Immature natural killer cell (primary cell): ENCODE results near the gene RELN. TPM values are rescaled to one million over a fixed set of nuclear protein-coding genes. Genes with fewer than 3 reads are reported as not detected.
"Not testable (repeated sequence)": the region's sequence is repeated elsewhere in the genome, so short reads cannot be mapped to it uniquely, and the experiment has no call there.

ENCODE experiments used
- DNase-seq, 3 donors: peaks; one replicate each; pipeline ENCODE4 v3.0.0; 2022; ENCODE audit warnings: mixed read lengths in 1 of 3
- H3K27ac Mint-ChIP-seq, 6 donors: one replicate each; pipeline ENCODE4 v1.8.0; 2020; ENCODE audit warnings: mixed read lengths in 6 of 6, mild to moderate bottlenecking in 5 of 6, inconsistent platforms in 4 of 6, moderate library complexity in 3 of 6
- H3K27me3 Mint-ChIP-seq, 3 donors: one replicate each; pipeline ENCODE4 v1.8.0; 2020 to 2021; ENCODE audit warnings: low read depth in 3 of 3, mild to moderate bottlenecking in 3 of 3, mixed read lengths in 3 of 3, moderate library complexity in 3 of 3, inconsistent platforms in 1 of 3
- H3K36me3 Mint-ChIP-seq, 3 donors: one replicate each; pipeline ENCODE4 v1.8.0; 2020; ENCODE audit warnings: mixed read lengths in 3 of 3, inconsistent platforms in 2 of 3, mild to moderate bottlenecking in 2 of 3
- H3K4me1 Mint-ChIP-seq, 2 donors: one replicate each; pipeline ENCODE4 v1.8.0; 2020; ENCODE audit warnings: inconsistent platforms in 2 of 2, mild to moderate bottlenecking in 2 of 2, mixed read lengths in 2 of 2, moderate library complexity in 1 of 2
- H3K4me3 Mint-ChIP-seq, 5 donors: one replicate each; pipeline ENCODE4 v1.8.0; 2020; ENCODE audit warnings: mild to moderate bottlenecking in 5 of 5, mixed read lengths in 5 of 5, inconsistent platforms in 3 of 5, moderate library complexity in 3 of 5
- H3K9me3 Mint-ChIP-seq, 6 donors: one replicate each; pipeline ENCODE4 v1.8.0; 2020; ENCODE audit warnings: mild to moderate bottlenecking in 6 of 6, mixed read lengths in 6 of 6, inconsistent platforms in 4 of 6, moderate library complexity in 3 of 6
- polyA plus RNA-seq, 3 donors: library from polyadenylated mRNA; unstranded; fragments of 300-500 nt; fragmentation: Illumina TruSeq; gene quantifications; one replicate each; pipeline ENCODE4 v1.2.3, GENCODE V29; 2021

RELN gene
- polyA plus RNA-seq, 3 donors from 2014 or later: not detected

DNA sequence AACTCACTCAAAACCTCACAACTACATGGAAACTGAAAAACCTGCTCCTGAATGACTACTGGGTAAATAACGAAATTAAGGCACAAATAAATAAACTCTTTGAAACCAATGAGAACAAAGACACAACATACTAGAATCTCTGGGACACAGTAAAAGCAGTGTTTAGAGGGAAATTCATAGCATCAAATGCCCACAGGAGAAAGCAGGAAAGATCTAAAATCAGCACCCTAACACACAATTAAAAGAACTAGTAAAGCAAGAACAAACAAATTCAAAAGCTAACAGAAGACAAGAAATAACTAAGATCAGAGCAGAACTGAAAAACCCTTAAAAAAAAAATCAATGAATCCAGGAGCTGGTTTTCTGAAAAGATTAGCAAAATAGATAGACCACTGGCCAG is 202.4 kb downstream of the RELN start:
- not testable (repeated sequence) for H3K36me3 Mint-ChIP-seq, H3K27me3 Mint-ChIP-seq, H3K4me1 Mint-ChIP-seq, H3K27ac Mint-ChIP-seq, H3K4me3 Mint-ChIP-seq, DNase-seq
- peaks cover 2 to 11% (median 6%) of the 10 kb centered on the region in 6 donors for H3K9me3 Mint-ChIP-seq

DNA sequence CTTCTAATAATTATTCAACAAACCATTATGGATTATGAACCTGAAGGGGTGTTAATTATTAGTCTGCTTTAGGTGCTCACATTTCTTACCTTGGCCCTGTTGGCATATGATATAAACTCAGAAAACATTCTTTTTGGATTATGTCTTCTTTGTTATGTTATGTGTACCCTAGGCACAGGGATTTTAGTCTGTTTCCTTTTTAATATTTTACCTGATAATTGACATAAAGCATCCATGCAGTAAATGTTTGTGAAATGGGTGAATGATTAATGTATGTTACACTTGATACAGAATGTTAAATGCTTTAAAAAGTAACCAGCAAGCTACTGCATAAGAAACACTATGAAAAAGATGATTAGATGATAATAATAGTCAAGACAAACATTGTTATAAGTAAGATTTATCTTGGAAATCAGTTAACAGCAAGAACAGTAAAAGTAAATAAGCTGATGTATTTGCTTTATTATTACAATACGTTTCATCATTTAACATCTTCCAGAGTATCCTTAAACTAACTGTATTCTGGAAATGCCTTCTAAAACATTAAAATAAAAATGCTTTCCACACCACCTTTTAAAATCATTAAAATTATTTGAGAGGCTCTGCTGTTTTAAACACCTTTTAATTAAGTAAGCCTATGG is 204.7 kb downstream of the RELN start:
- Mint-ChIP-seq H3K4me3 (no peak overlapping the region), H3K9me3 (peaks cover 0 to 9% (median 4%) of the 10 kb centered on the region in 6 donors), H3K27me3 (peaks cover 2 to 4% (median 2%) of the 10 kb centered on the region in 3 donors), H3K27ac (no peak overlapping the region), H3K36me3 (no peaks in the 10 kb centered on the region), H3K4me1 (no peaks in the 10 kb centered on the region)
- no peak for DNase-seq

DNA sequence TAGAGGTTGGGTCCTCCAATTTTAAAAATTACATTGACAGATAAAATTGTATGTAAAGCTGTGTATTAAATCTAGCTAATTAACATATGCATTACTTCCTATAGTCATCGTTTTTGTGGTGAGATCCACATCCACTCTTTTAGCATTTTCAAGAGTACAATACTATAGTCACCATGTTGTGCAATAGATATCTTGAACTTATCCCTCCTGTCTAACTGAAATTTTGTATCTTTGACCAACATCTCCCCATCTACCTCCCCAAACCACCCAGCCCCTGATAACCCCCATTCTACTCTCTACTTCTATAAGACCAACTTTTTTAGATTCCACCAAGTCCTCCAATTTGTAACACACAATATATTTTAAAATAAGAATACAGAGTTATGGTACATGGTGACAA is 208.0 kb downstream of the RELN start:
- Mint-ChIP-seq H3K4me1 (no peaks in the 10 kb centered on the region), H3K36me3 (no peaks in the 10 kb centered on the region)

DNA sequence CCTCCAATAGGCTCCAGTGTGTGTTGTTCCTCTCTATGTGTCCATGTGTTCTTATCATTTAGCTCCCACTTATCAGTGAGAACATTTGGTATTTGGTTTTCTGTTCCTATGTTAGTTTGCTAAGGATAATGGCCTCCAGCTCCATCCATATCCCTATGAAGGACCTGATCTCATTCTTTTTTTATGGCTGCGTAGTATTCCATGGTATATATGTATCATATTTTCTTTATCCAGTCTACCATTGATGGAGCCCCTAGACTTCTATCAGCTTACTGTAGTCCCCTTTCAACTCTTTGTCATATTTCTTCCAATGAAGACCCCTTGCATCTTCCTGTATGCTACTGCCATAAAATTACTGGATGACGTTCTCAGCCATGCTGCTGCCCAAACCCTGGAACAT is 208.9 kb downstream of the RELN start:
- H3K36me3 Mint-ChIP-seq, H3K4me3 Mint-ChIP-seq, H3K4me1 Mint-ChIP-seq, H3K27ac Mint-ChIP-seq, DNase-seq, H3K9me3 Mint-ChIP-seq, H3K27me3 Mint-ChIP-seq: not testable (repeated sequence)

More for the DNA sequence above, 208.0 kb downstream of the RELN start:
- no peak for DNase-seq
- peaks cover 0 to 2% (median 1%) of the 10 kb centered on the region in 6 donors for H3K9me3 Mint-ChIP-seq
- peaks cover 0 to 2% (median 0%) of the 10 kb centered on the region in 3 donors for H3K27me3 Mint-ChIP-seq
- no peak overlapping the region for H3K4me3 Mint-ChIP-seq
- H3K27ac Mint-ChIP-seq: no peak overlapping the region

DNA sequence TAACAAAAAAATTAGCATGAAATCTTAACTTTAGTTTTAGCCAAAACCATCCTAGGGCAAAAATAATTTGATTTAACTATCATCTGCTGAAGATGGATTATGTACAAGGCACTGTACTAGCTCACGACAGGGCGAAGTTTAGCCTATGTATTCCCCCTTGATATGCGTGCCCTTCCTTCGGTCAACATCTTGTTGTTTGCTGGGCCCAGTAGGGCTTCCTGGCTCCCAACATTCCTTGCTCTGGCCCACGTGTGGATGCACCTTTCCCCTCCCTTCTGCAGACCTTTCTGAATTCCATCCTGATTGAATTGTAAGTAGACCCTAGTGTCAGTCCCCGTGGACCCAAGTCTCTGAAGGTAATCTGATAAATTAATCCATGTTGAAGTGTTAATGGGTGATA is 212.0 kb downstream of the RELN start:
- Mint-ChIP-seq H3K36me3 (peaks cover 0 to 3% (median 0%) of the 10 kb centered on the region in 3 donors), H3K27me3 (peaks cover 0 to 1% (median 0%) of the 10 kb centered on the region in 3 donors), H3K4me1 (no peaks in the 10 kb centered on the region), H3K4me3 (no peak overlapping the region), H3K9me3 (peaks cover 0 to 6% (median 1%) of the 10 kb centered on the region in 6 donors), H3K27ac (no peak overlapping the region)
- no peak for DNase-seq

DNA sequence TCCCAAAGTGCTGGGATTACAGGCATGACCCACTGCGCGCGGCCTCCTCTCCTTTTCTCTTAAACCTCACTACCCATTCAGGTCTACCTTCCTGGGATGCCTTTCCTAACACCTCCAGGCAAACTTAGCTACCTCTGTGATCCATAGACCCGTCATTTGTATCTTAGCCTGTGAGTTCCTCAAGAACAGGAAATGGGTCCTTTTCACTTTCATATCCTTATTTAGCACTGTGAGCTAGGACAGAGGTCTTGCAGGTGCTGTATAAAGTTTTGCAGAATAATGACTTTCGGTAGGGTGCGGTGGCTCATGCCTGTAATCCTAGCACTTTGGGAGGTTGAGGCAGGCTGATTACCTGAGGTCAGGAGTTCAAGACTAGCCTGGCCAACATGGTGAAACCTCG is 215.7 kb downstream of the RELN start:
- H3K4me1 Mint-ChIP-seq: no peaks in the 10 kb centered on the region
- DNase-seq: no peak
- H3K4me3 Mint-ChIP-seq: no peak overlapping the region
- peaks cover 0 to 8% (median 2%) of the 10 kb centered on the region in 6 donors for H3K9me3 Mint-ChIP-seq
- H3K27me3 Mint-ChIP-seq: peaks cover 0 to 1% (median 1%) of the 10 kb centered on the region in 3 donors
- H3K36me3 Mint-ChIP-seq: peaks cover 0 to 6% (median 0%) of the 10 kb centered on the region in 3 donors
- H3K27ac Mint-ChIP-seq: no peak overlapping the region

DNA sequence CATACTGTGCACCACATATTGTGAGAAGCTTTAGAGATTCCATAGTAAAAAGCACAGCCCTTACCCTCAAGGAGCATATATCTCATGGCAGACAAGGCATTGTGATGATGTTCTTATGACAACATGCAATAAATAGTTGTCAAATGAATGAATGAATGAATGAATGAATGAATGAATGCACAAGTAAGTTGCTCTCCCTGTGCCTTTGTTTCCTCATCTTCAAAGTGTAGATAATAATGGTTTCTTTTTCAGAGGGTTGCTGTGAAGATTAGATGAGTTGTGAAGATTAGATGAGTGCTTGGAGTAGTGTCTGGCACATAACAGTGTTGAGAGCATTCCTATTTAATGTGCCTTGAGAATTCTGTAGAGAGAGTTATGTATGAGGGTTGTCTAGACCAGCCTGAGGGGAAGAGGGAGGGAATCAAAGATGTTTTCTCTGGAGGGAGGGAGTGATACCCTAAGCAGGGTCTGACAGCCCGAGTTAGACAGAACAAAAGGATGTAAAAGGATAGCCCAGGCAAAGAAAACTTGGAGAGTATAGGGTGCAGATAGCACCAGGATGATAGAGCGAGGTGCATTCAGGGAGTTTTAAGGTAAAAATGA is 217.2 kb downstream of the RELN start:
- Mint-ChIP-seq H3K27ac (no peak overlapping the region), H3K4me3 (no peak overlapping the region), H3K9me3 (peaks cover 0 to 8% (median 2%) of the 10 kb centered on the region in 6 donors)

DNA sequence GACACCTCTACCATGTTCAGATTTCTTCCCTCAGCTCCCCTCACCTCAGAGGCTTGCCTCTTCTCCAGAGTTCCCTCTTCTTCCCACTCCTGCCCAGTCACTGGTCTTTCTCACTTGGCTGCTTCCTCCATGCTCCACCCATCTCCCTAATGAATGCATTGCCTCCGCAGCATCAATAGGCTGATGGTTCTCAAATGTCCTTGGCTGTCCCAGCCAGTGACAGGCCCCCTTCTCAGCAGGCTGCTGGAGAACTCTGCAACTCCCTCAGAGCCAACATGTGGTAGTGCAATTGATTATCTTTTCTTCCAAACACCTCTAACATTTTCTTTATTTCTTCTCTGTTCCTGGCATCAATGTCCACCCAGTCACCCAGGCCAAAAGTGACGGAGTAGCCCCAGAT is 218.2 kb downstream of the RELN start:
- H3K27ac Mint-ChIP-seq: no peak overlapping the region
- no peaks in the 10 kb centered on the region for H3K4me1 Mint-ChIP-seq
- peaks cover 0 to 6% (median 0%) of the 10 kb centered on the region in 3 donors for H3K36me3 Mint-ChIP-seq
- no peak overlapping the region for H3K4me3 Mint-ChIP-seq
- no peak for DNase-seq
- peaks cover 0 to 1% (median 1%) of the 10 kb centered on the region in 3 donors for H3K27me3 Mint-ChIP-seq
- peaks cover 0 to 8% (median 2%) of the 10 kb centered on the region in 6 donors for H3K9me3 Mint-ChIP-seq

More for the DNA sequence above, 217.2 kb downstream of the RELN start:
- DNase-seq: no peak
- peaks cover 0 to 6% (median 0%) of the 10 kb centered on the region in 3 donors for H3K36me3 Mint-ChIP-seq
- H3K4me1 Mint-ChIP-seq: no peaks in the 10 kb centered on the region
- peaks cover 0 to 1% (median 1%) of the 10 kb centered on the region in 3 donors for H3K27me3 Mint-ChIP-seq

DNA sequence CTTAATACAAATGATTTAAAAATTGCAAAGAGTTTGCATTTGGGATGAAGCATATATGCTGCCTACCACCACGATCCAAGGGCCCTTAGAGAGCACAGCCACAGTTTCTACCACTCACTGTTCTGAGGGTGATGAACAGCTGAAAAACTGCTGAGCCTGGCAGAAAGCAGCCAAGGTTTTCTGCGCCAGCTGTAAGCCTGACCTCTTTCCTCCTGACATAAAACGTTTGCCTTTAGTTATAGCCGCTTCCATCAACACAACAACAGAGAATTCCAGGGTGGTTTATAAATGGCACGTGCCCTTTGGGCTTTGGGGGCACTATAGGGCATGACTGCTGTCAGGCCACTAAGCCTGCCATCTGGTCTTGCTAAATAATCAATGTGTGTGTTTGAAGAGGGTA is 222.8 kb downstream of the RELN start:
- Mint-ChIP-seq H3K9me3 (peaks cover 0 to 2% (median 0%) of the 10 kb centered on the region in 6 donors), H3K27ac (no peak overlapping the region), H3K27me3 (peaks cover 0 to 3% (median 2%) of the 10 kb centered on the region in 3 donors), H3K4me3 (no peak overlapping the region), H3K36me3 (no peaks in the 10 kb centered on the region), H3K4me1 (no peaks in the 10 kb centered on the region)
- no peak for DNase-seq

DNA sequence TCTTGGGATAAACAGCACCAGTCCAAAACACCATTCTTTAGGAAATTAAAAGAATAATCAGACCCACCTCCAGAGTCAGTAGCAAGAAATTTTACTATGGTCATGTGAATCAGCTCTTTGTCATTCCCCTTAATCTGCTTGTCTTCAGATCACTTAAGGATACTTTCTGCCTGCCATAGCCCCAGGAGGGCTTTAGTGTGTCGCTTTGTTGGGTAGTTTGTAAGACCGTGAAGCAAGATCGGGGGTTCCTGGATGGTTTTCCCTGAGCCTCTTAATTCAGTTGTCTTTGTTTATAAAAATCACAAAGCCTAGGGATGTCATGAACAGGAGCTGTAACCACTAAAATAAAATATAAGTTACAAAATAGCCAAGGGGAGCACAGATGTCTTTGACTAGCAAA is 223.6 kb downstream of the RELN start:
- H3K4me3 Mint-ChIP-seq: no peak overlapping the region
- no peak overlapping the region for H3K27ac Mint-ChIP-seq
- no peaks in the 10 kb centered on the region for H3K36me3 Mint-ChIP-seq
- H3K4me1 Mint-ChIP-seq: no peaks in the 10 kb centered on the region
- peaks cover 0 to 2% (median 1%) of the 10 kb centered on the region in 3 donors for H3K27me3 Mint-ChIP-seq
- peaks cover 0 to 2% (median 0%) of the 10 kb centered on the region in 6 donors for H3K9me3 Mint-ChIP-seq
- DNase-seq: no peak

DNA sequence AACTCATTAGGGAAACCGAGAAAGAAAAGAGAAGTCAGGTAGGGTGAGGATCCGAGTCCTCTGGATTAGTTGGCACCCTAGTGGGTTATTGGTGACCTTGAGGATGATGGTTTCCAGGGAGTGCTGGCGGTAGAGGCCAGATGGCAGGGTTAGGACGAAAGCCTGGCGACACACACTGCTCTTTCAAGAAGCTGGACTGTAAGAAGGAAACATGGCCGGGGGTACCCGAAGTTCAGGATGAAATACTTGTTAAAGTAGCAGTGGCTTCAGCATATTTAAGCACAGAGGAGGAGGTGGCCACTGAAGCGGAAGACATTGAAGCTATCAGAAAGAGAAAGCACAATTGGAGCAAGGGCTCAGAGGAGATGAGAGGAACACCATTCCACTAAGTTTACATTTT is 224.6 kb downstream of the RELN start:
- Mint-ChIP-seq H3K27me3 (peaks cover 0 to 3% (median 2%) of the 10 kb centered on the region in 3 donors), H3K9me3 (peaks cover 0 to 2% (median 0%) of the 10 kb centered on the region in 6 donors), H3K4me1 (no peaks in the 10 kb centered on the region), H3K4me3 (no peak overlapping the region), H3K36me3 (no peaks in the 10 kb centered on the region), H3K27ac (no peak overlapping the region)
- no peak for DNase-seq

DNA sequence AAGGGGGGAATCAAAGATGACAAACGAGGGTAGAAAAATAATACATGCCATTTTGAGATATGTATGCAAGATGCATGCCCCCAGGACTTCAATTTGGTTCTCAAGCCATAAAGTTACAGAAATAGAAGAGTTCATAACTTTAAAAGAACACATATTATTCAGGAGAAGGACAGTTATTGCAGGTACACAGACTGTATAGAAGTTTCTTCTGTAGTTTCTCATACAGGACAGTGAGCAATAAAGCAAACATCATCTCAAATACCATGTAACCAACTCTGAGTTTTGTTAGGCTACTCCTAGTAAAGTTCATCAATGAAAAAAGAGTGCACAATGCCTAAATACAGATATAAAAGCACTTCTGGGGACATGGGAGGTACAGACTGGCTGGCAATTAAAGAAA is 226.6 kb downstream of the RELN start:
- Mint-ChIP-seq H3K36me3 (no peaks in the 10 kb centered on the region), H3K27ac (no peak overlapping the region), H3K9me3 (peaks cover 0 to 2% (median 0%) of the 10 kb centered on the region in 6 donors), H3K4me3 (no peak overlapping the region), H3K4me1 (no peaks in the 10 kb centered on the region), H3K27me3 (peaks cover 0 to 3% (median 2%) of the 10 kb centered on the region in 3 donors)
- no peak for DNase-seq

DNA sequence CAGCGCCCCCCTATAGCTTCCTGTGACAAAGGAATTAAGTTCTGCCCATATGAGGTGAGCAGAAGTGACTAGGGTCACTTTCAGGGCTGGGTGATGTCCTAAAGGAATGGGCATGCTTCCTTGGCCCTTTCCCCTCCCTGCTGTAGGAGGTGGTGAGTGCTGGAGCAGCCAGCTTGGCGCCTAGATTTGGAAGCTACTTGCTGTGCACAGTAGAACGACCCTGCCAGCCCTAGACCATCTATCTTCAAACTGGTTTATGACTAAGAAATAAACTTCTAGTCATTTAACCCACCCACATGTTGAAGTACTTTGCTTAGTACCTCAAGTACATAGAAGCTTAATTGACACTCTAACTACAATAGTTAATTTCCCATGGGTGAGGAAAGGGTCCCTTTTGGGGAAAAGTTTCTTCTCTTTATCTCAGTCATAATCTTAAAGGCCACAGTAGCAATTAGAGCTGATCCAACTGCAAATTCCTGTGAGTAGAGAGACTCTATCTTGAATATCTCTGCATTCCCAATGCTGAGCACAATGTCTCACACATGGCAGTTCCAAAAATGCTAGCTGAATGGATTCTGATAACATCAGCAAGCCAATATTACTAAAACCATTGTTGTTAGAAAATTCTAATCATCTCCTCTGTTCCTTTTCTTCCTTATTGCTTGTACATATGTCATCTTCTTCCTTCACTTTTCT is 227.2 kb downstream of the RELN start:
- Mint-ChIP-seq H3K4me3 (no peak overlapping the region), H3K9me3 (peaks cover 0 to 4% (median 0%) of the 10 kb centered on the region in 6 donors), H3K27ac (no peak overlapping the region), H3K4me1 (no peaks in the 10 kb centered on the region), H3K27me3 (peaks cover 0 to 3% (median 2%) of the 10 kb centered on the region in 3 donors), H3K36me3 (no peaks in the 10 kb centered on the region)
- no peak for DNase-seq

DNA sequence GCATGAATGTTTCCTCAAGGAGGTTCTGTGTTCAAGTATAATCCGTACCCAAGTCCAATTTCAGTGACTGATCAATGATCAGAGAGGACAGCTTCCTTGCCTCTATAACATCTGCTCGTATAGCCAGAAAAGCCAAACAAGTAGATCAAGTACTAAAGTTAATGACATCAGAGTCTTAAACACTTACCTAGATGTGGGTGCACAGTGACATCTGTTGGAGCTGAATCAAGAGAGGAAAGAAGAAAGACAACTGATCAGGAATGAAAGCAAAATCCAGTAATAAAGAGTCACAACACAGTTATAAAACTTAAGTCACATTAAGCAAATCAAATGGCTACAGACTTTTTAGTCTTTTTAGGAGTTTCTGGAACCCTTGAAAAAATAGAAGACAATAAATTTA is 236.5 kb downstream of the RELN start:
- Mint-ChIP-seq H3K4me1 (no peaks in the 10 kb centered on the region), H3K36me3 (no peaks in the 10 kb centered on the region), H3K27ac (no peak overlapping the region), H3K9me3 (peaks cover 0 to 2% (median 0%) of the 10 kb centered on the region in 6 donors), H3K4me3 (no peak overlapping the region), H3K27me3 (peaks cover 0 to 2% (median 0%) of the 10 kb centered on the region in 3 donors)
- no peak for DNase-seq
